Panc1 (cell line): ENCODE data around the gene TIMM22. TPM values are rescaled to one million over a fixed set of nuclear protein-coding genes. Genes with fewer than 3 reads are reported as not detected.
A peak's percentile ranks its signal among the peaks of the same experiment; 100 is the strongest.

Source experiments
- ATAC-seq: fragments of 200-7000 bp; cut with Tn5 transposase; 2 replicates; pipeline ENCODE4 v1.9.1; 2020; ENCODE audit warnings: mild to moderate bottlenecking, moderate library complexity
- BruUV-seq: library from RNA; stranded (reverse); fragments of 400-500 nt; replicated peaks from 2 replicates; lab custom pipeline; 2021; lab: Mats Ljungman, UMichigan
- CTCF ChIA-PET: fragments of 300-600 bp; sonication (Branson Sonifier 250); formaldehyde crosslinking; loops from one replicate; lab custom pipeline; 2022; ENCODE audit warnings: antibody characterized with exemption; lab: Charles Lee
- POLR2A ChIA-PET: fragments of 300-600 bp; sonication (Branson Sonifier 250); formaldehyde crosslinking; loops from one replicate; lab custom pipeline; 2022; ENCODE audit warnings: antibody characterized with exemption; lab: Charles Lee
- DNase-seq: peaks from one replicate; pipeline ENCODE4 v3.0.0-alpha.2; 2010; ENCODE audit warnings: low read depth, low spot score
- H3K27ac ChIP-seq: 2 replicates; pipeline ENCODE4 v1.5.1; 2011; ENCODE audit warnings: mild to moderate bottlenecking, low read length, inconsistent platforms
- H3K27me3 ChIP-seq: fragments of 200-500 bp; sonication (Bioruptor generic); 2 replicates; pipeline ENCODE4 v1.6.0; 2014; ENCODE audit warnings: low read length, inconsistent platforms; ENCODE audit not compliant: control insufficient read depth, insufficient read depth
- H3K36me3 ChIP-seq: fragments of 200-500 bp; sonication (Bioruptor generic); 2 replicates; pipeline ENCODE4 v1.5.1; 2014; ENCODE audit warnings: inconsistent platforms, mild to moderate bottlenecking, low read length, moderate library complexity; ENCODE audit not compliant: control insufficient read depth, insufficient read depth
- H3K4me1 ChIP-seq: 2 replicates; pipeline ENCODE4 v1.5.1; 2011; ENCODE audit warnings: inconsistent platforms, mild to moderate bottlenecking, low read length, moderate library complexity; ENCODE audit not compliant: control insufficient read depth, insufficient read depth
- H3K4me3 ChIP-seq, 2 experiments: 2 replicates each; pipeline ENCODE4 v1.5.1; 2011 to 2012; ENCODE audit warnings: low read depth in 2 of 2, low read length in 2 of 2, mild to moderate bottlenecking in 2 of 2, inconsistent platforms in 1 of 2, moderate library complexity in 1 of 2
- H3K9me3 ChIP-seq: fragments of 200-500 bp; sonication (Bioruptor generic); 2 replicates; pipeline ENCODE4 v1.5.1; 2014; ENCODE audit warnings: low read depth, mild to moderate bottlenecking, inconsistent platforms, low read length, moderate library complexity; ENCODE audit not compliant: control insufficient read depth, insufficient read depth
- CTCF ChIP-seq: fragments of 450-650 bp; IDR thresholded peaks from 2 replicates; pipeline ENCODE4 v1.5.1; 2017; ENCODE audit warnings: mild to moderate bottlenecking
- POLR2AphosphoS5 ChIP-seq: IDR thresholded peaks from 2 replicates; pipeline ENCODE4 v1.6.1; 2012; ENCODE audit warnings: mild to moderate bottlenecking, low read depth, low read length, moderate library complexity
- SIN3A ChIP-seq: IDR thresholded peaks from 2 replicates; pipeline ENCODE4 v1.6.1; 2012; ENCODE audit warnings: low read depth, mild to moderate bottlenecking, low read length, moderate library complexity, borderline replicate concordance; ENCODE audit not compliant: insufficient read depth
- TCF7L2 ChIP-seq: IDR thresholded peaks from 2 replicates; pipeline ENCODE4 v1.6.1; 2011; ENCODE audit warnings: mild to moderate bottlenecking, low read depth, low read length, inconsistent platforms
- in situ Hi-C: cut with HindIII; loops from 2 replicates; pipeline ENCODE4 v1.10.0; 2016; ENCODE audit warnings: low sequenced_read_pairs, low pct_unique_long_range_greater_than_20kb
- intact Hi-C: fragments of 100-400 bp; cut with micrococcal nuclease; formaldehyde crosslinking; loops from one replicate; pipeline ENCODE4 v1.10.0; 2022; ENCODE audit not compliant: unreplicated experiment
- total RNA-seq: library from RNA; stranded (reverse); gene quantifications from one replicate; pipeline ENCODE4 v1.2.1, GENCODE V29; 2021; ENCODE audit not compliant: unreplicated experiment
- TF ChIP-seq, protein P1 (sequence below), 2 experiments: IDR thresholded peaks; 2 replicates each; pipeline ENCODE4 v1.6.1; 2011 to 2012; ENCODE audit warnings: low read depth in 2 of 2, control low read depth in 1 of 2, low read length in 1 of 2, mild to moderate bottlenecking in 1 of 2, moderate library complexity in 1 of 2; ENCODE audit not compliant: insufficient read depth in 1 of 2

The TIMM22 gene
- total RNA-seq, 1 experiment from 2014 or later = 10.2 TPM

GRCh38 chr17:1021147-1021546 is 24.2 kb downstream of the TIMM22 start:
- H3K36me3 ChIP-seq = no peaks in the 10 kb centered on the region
- TF ChIP-seq CTCF = no peak
- TF ChIP-seq POLR2AphosphoS5 = no peak
- no peak for TF ChIP-seq TCF7L2
- TF ChIP-seq, protein P1, sequence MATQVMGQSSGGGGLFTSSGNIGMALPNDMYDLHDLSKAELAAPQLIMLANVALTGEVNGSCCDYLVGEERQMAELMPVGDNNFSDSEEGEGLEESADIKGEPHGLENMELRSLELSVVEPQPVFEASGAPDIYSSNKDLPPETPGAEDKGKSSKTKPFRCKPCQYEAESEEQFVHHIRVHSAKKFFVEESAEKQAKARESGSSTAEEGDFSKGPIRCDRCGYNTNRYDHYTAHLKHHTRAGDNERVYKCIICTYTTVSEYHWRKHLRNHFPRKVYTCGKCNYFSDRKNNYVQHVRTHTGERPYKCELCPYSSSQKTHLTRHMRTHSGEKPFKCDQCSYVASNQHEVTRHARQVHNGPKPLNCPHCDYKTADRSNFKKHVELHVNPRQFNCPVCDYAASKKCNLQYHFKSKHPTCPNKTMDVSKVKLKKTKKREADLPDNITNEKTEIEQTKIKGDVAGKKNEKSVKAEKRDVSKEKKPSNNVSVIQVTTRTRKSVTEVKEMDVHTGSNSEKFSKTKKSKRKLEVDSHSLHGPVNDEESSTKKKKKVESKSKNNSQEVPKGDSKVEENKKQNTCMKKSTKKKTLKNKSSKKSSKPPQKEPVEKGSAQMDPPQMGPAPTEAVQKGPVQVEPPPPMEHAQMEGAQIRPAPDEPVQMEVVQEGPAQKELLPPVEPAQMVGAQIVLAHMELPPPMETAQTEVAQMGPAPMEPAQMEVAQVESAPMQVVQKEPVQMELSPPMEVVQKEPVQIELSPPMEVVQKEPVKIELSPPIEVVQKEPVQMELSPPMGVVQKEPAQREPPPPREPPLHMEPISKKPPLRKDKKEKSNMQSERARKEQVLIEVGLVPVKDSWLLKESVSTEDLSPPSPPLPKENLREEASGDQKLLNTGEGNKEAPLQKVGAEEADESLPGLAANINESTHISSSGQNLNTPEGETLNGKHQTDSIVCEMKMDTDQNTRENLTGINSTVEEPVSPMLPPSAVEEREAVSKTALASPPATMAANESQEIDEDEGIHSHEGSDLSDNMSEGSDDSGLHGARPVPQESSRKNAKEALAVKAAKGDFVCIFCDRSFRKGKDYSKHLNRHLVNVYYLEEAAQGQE (IDR thresholded peaks at IDR 0.05; ENCODE audit: insufficient read depth in 1 of 2, low read depth in 2 of 2, low read length in 1 of 2) = no peak
- no peak for TF ChIP-seq SIN3A
- ATAC-seq (no peak), DNase-seq (no peak)
- no peak overlapping the region for H3K27ac ChIP-seq
- H3K4me1 ChIP-seq = no peaks in the 10 kb centered on the region; the same call in 1 of the 2 replicates
- no peaks in the 10 kb centered on the region for H3K27me3 ChIP-seq
- in situ Hi-C loops (no loop called here), intact Hi-C loops (no loop called here)
- ChIA-PET POLR2A (no interaction called here), CTCF (no interaction called here)
- no peaks in the 10 kb centered on the region for H3K9me3 ChIP-seq
- no TSS peak for BruUV-seq
- H3K4me3 ChIP-seq = no peak overlapping the region

DNA sequence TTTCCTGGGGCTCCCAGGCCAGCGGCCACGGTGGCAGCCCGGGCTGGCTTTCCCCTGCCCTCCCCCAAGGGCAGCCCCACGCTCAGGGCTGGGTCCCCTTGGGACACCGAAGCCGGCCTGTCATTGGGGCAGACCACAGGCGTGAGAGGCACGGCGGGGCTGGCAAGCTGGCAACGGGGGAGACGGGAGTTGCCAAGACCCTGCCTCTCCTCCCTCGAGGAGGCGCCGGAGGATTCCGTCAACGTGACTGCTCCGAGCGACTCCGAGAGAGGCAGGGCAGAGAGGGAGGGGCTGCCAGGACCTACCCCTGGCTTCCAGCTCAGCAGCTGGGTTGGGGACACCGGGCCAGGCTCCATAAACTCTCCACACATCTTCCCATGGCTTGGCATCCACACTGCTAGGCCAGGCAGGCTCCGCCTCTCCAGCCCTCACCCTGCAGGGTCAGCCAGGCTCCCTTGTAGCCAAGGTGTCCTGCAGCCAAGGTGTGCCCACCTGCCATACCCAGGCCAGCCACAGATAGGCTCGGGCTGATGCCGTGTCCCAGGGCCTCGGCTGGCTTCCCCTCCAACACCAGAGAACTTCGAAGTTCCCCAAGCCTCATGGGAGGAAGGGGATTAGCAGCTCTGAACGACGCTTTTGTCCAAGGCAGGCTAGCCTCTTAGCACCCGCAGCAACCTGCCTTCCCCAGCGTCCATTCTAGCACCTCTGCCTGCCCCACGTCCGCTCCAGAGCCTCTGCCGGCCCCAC is 25.5 kb downstream of the TIMM22 start:
- 0 out of 2 replicates have a peak, but pooled peaks have one; percentile 32 for ATAC-seq
- no peak for TF ChIP-seq POLR2AphosphoS5
- no peak for TF ChIP-seq TCF7L2
- TF ChIP-seq SIN3A = no peak
- TF ChIP-seq, protein P1 (IDR thresholded peaks at IDR 0.05; ENCODE audit: insufficient read depth in 1 of 2, low read depth in 2 of 2, low read length in 1 of 2) = no peak
- TF ChIP-seq CTCF = no peak
- in situ Hi-C loops = no loop called here
- no peaks in the 10 kb centered on the region; the same call in 1 of the 2 replicates for H3K4me1 ChIP-seq
- ChIA-PET POLR2A (no interaction called here), CTCF (no interaction called here)
- H3K27ac ChIP-seq = no peak overlapping the region
- no peaks in the 10 kb centered on the region for H3K36me3 ChIP-seq
- H3K27me3 ChIP-seq = no peaks in the 10 kb centered on the region
- no peak overlapping the region for H3K4me3 ChIP-seq
- no TSS peak for BruUV-seq
- intact Hi-C loops = no loop called here
- no peak for DNase-seq
- no peaks in the 10 kb centered on the region for H3K9me3 ChIP-seq
